Esophagus muscularis mucosa (tissue), 3 donors: ENCODE data around the gene PRSS33.

ENCODE experiments used
- POLR2A ChIP-seq: fragments of 450-650 bp; IDR thresholded peaks from one replicate; pipeline ENCODE4 v1.6.1; 2017; ENCODE audit warnings: antibody characterized with exemption, moderate library complexity, mild to moderate bottlenecking, low read depth
- TF ChIP-seq, protein P1 (sequence below), 3 experiments: fragments of 200-600 bp in 2 of 3; fragments of 450-650 bp in 1 of 3; sonication (generic) in 2 of 3; IDR thresholded peaks; one replicate each; pipeline ENCODE4 v1.5.1; 2017 to 2019; ENCODE audit warnings: antibody characterized with exemption in 3 of 3, mild to moderate bottlenecking in 2 of 3, moderate library complexity in 1 of 3

DNA sequence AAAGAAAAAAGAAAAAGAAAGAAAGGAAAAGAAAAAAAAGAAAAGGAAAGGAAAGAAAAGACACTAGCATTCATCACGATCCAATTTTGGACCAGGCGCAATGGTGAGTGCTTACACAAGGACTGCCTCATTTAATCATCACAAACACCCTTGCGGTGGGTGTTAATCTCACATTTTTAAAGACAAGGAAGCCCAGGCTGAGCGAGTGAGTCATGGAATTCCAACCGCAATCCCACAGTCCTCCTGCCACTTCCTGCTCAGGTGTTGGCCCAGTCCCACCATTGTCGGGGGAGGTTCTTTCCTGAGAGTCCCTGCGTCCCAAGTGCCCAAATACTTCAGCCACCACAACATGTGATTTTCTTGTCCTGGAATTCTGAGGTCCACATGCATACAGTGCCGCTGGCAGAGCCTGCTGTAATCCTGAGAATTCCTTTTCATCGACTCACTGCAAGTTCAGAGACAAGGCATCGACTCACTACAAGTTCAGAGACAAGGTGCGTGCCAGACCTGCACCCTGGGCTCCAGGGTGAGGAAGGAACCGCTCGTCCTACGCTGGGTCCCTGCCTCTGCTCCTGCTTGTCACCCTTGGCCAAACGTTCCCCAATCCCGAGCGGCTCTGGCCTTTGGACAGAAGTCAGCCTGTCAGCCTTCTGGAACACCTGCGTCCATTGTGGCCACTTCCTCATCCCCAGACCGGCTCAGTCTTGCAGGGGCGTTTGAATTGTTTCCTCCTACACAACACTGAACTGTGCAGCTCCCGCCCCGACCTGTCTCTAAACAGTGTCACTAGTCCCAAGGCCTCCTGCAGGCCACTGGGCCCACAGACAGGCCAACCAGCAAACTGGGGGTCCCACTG lies 48.5 kb upstream of the PRSS33 start:
- no peak for TF ChIP-seq POLR2A
- TF ChIP-seq, protein P1, sequence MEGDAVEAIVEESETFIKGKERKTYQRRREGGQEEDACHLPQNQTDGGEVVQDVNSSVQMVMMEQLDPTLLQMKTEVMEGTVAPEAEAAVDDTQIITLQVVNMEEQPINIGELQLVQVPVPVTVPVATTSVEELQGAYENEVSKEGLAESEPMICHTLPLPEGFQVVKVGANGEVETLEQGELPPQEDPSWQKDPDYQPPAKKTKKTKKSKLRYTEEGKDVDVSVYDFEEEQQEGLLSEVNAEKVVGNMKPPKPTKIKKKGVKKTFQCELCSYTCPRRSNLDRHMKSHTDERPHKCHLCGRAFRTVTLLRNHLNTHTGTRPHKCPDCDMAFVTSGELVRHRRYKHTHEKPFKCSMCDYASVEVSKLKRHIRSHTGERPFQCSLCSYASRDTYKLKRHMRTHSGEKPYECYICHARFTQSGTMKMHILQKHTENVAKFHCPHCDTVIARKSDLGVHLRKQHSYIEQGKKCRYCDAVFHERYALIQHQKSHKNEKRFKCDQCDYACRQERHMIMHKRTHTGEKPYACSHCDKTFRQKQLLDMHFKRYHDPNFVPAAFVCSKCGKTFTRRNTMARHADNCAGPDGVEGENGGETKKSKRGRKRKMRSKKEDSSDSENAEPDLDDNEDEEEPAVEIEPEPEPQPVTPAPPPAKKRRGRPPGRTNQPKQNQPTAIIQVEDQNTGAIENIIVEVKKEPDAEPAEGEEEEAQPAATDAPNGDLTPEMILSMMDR (IDR thresholded peaks at IDR 0.05) = no peak
